Small intestine (tissue), 7 donors: ENCODE measurements around the gene VIPR2. TPM values are rescaled to one million over a fixed set of nuclear protein-coding genes. Genes with fewer than 3 reads are reported as not detected.

Source experiments
- DNase-seq, 2 donors: peaks; one replicate each; pipeline versions ENCODE4 v3.0.0 to v3.0.0-alpha.2; 2013
- FAIRE-seq: peaks from 2 replicates; lab custom pipeline; 2012; peaks lifted over from hg19 to GRCh38; lab: Jason Lieb, UNC
- H3K27ac ChIP-seq, 3 donors: one replicate each; pipeline ENCODE4 v1.5.1; 2013; ENCODE audit warnings: low read length in 2 of 3, mild to moderate bottlenecking in 2 of 3, control low read depth in 1 of 3, inconsistent platforms in 1 of 3, low read depth in 1 of 3, moderate library complexity in 1 of 3
- H3K27me3 ChIP-seq, 3 donors: one replicate each; pipeline ENCODE4 v1.6.1; 2013; ENCODE audit warnings: low read length in 3 of 3, inconsistent platforms in 1 of 3; ENCODE audit not compliant: control insufficient read depth in 3 of 3, insufficient read depth in 3 of 3
- H3K36me3 ChIP-seq, 3 donors: one replicate each; pipeline ENCODE4 v1.6.1; 2013; ENCODE audit warnings: low read length in 3 of 3, inconsistent platforms in 1 of 3, low read depth in 1 of 3, mild to moderate bottlenecking in 1 of 3, moderate library complexity in 1 of 3; ENCODE audit not compliant: control insufficient read depth in 3 of 3, insufficient read depth in 2 of 3
- H3K4me1 ChIP-seq, 3 donors: one replicate each; pipeline ENCODE4 v1.6.1; 2013; ENCODE audit warnings: low read length in 2 of 3, inconsistent platforms in 1 of 3, low read depth in 1 of 3, mild to moderate bottlenecking in 1 of 3, moderate library complexity in 1 of 3; ENCODE audit not compliant: control insufficient read depth in 3 of 3, insufficient read depth in 2 of 3
- H3K4me3 ChIP-seq, 3 donors: one replicate each; pipeline ENCODE4 v1.5.1; 2013; ENCODE audit warnings: low read length in 3 of 3, control low read depth in 1 of 3, inconsistent platforms in 1 of 3, low read depth in 1 of 3, mild to moderate bottlenecking in 1 of 3, moderate library complexity in 1 of 3
- H3K9me3 ChIP-seq, 2 donors: one replicate each; pipeline ENCODE4 v1.6.1; 2013; ENCODE audit warnings: low read depth in 1 of 2, low read length in 1 of 2; ENCODE audit not compliant: control insufficient read depth in 2 of 2, insufficient read depth in 1 of 2
- WGBS, 3 donors: extraction: QIAGEN DNeasy Blood & Tissue Kit; methylation state at CpG; one replicate each; pipeline ENCODE4 v1.1.7; 2013; 5-methylcytosine and 5-hydroxymethylcytosine counted together
- polyA plus RNA-seq, 4 donors: library from polyadenylated mRNA; stranded (reverse) in 3 of 4; unstranded in 1 of 4; fragments of 200-250 nt in 3 of 4; fragments of 120-200 nt in 1 of 4; gene quantifications; one replicate each; pipeline versions ENCODE4 v1.2.1 to v1.2.3, GENCODE V29; 2013
- donor health status: healthy with polysubstance abuse.
- donor health status: control.
- donor health status: control.
- donor health status: Bipolar disorder and iron deficiency.
- donor health status: healthy.

The VIPR2 gene
- polyA plus RNA-seq, 4 donors = 0.81 to 1.2 (median 0.97) TPM; not detected in 1

DNA sequence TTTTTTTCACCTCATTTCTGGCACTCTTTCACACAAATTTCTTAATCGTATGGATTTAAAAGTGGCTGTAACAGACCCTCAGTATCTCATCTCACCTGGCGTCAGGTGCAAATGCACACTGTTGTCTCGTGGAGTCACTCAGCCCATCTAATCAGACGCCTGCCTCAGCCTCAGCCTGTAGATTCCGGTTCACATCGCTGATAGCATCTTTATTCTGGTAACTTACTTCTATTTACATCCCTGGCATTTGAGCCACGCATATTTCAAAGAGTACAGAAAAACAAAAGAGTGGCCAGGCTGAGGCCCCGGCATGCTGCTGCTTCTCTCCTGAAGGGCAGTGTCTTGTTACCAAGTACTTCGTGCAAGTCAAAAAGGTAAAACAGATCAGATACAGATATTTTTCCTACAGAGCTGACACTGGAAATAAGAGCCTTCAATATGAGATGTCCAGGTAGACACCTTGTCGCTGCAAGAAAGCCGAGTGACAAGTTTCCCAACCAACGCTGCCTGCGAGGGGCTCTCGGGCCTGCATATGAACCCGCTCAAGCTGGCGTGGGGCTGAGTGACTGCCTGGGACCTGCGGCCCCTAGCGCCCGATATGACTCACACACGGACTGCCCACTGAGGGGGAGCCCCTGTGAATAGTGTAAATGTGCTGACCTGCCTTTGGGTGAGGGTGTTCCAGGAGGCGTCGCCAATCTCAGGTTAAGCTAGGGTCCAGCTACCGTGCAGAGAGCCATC lies 4.3 kb downstream of the VIPR2 start:
- 90 to 95% (median 91%) methylated on average over 23 of the region's 23 CpGs for WGBS, 3 donors
- DNase-seq (no peak), FAIRE-seq (no peak)
- Histone ChIP-seq H3K4me3 (no peak overlapping the region), H3K4me1 (peaks cover 0 to 9% (median under 1%) of the 10 kb centered on the region in 3 donors), H3K36me3 (peaks cover 0 to 3% (median 0%) of the 10 kb centered on the region in 3 donors), H3K9me3 (peaks cover 0 to 3% of the 10 kb centered on the region in 2 donors), H3K27me3 (peaks cover 6 to 24% (median 8%) of the 10 kb centered on the region in 3 donors), H3K27ac (no peak overlapping the region)

DNA sequence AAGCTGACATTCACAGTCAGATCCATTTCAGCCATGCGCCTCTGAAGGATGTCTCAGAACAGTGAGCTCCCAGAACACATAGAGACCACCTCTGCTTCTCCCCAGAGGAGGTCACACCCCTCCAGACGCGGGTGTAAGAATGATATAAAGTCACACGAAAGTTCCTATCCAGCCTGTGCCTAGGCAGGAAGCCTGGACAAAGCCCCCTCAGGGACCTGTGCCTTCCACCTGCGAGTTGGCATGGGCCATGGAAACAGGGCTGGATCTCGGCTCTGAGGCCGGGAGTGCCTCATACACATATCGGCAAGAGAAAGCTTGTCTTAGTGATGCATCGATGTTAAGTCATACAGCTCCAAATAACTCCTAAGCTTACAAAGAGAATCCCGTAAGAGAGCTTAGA lies 5.0 kb downstream of the VIPR2 start:
- Histone ChIP-seq H3K27ac (no peak overlapping the region), H3K9me3 (peaks cover 0 to 3% of the 10 kb centered on the region in 2 donors), H3K4me3 (no peak overlapping the region), H3K27me3 (peaks cover under 1 to 20% (median 8%) of the 10 kb centered on the region in 3 donors), H3K36me3 (peaks cover 0 to 3% (median 0%) of the 10 kb centered on the region in 3 donors), H3K4me1 (peaks cover 0 to 9% (median 0%) of the 10 kb centered on the region in 3 donors)
- DNase-seq (no peak), FAIRE-seq (no peak)
- WGBS, 3 donors = 86 to 90% (median 90%) methylated on average over 10 of the region's 10 CpGs

DNA sequence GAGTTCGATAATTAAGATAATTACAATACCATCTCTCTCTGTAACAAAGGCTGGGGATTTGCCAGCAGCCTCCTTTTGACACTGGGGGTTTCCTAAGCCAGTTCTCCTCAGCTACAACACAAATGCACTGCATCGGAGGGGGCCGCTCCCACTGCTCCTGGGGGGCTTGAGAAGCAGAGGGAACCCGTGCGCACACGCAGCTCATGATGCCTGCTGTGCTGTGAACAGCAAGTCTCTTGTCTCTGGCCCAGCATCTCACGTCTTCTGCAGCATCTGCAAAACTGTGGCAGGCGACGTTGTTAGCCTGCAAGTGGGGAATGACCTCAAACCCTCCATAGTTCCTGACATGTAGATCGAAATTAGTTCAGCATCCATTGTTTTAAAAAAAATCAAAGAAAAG lies 5.5 kb downstream of the VIPR2 start:
- DNase-seq (no peak), FAIRE-seq (no peak)
- no peak overlapping the region for H3K4me3 ChIP-seq
- peaks cover 0 to 16% (median 6%) of the 10 kb centered on the region in 3 donors for H3K27me3 ChIP-seq
- H3K9me3 ChIP-seq = peaks cover 0 to 3% of the 10 kb centered on the region in 2 donors
- peaks cover 0 to 9% (median 0%) of the 10 kb centered on the region in 3 donors for H3K4me1 ChIP-seq
- no peak overlapping the region for H3K27ac ChIP-seq
- peaks cover 0 to 3% (median 0%) of the 10 kb centered on the region in 3 donors for H3K36me3 ChIP-seq
- WGBS, 3 donors = 87 to 92% (median 88%) methylated on average over 10 of the region's 10 CpGs

DNA sequence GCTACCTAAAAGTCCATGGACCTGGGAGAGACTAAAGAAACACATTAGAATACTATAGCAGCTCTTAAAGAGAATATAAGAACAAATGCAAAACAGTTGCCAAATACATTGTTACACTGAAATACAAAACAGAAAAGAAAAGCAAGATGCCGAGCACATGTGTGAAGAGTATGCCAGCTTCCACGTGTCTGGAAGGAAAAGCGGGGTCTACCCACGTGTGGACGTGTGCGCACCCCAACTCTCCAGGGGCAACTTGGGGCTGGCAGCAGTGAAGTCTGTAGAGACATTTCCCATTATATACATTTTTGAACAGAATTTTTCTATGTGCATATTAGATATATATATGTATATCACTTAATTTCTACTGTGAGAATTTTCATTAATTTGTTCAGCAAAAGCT lies 6.2 kb downstream of the VIPR2 start:
- no peak overlapping the region for H3K27ac ChIP-seq

DNA sequence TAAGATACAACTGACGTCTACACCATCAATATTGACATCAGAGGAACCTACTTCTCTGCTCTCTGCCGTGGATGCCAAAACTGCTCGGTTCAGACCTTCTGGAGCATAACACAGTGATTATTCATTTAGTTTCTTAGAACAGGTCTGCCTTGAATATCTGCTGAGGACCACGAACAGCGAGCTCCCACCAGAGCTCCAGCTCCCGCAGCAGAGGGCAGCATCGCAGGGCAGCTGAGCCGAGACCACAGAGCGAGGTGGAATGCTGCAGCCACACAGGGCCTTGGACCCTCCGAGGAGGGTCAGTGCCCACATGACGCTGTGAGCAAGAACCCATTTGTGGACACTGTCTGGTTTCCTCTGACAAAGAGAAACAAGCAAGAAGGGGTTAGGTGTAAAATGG lies 6.8 kb downstream of the VIPR2 start:
- H3K27ac ChIP-seq = no peak overlapping the region
- peaks cover 0 to 3% of the 10 kb centered on the region in 2 donors for H3K9me3 ChIP-seq
- whole genome bisulfite sequencing, 3 donors = 78 to 89% (median 84%) methylated on average over 11 of the region's 11 CpGs
- peaks cover 0 to 3% (median 0%) of the 10 kb centered on the region in 3 donors for H3K36me3 ChIP-seq
- FAIRE-seq (no peak), DNase-seq (no peak)
- peaks cover 0 to 9% (median 0%) of the 10 kb centered on the region in 3 donors for H3K4me1 ChIP-seq
- peaks cover 0 to 3% (median 0%) of the 10 kb centered on the region in 3 donors for H3K27me3 ChIP-seq
- no peak overlapping the region for H3K4me3 ChIP-seq

More for the DNA sequence above, 6.2 kb downstream of the VIPR2 start:
- DNase-seq (no peak), FAIRE-seq (no peak)
- peaks cover 0 to 3% (median 0%) of the 10 kb centered on the region in 3 donors for H3K36me3 ChIP-seq
- H3K4me3 ChIP-seq = no peak overlapping the region
- H3K4me1 ChIP-seq = peaks cover 0 to 9% (median 0%) of the 10 kb centered on the region in 3 donors
- H3K27me3 ChIP-seq = peaks cover 0 to 9% (median 2%) of the 10 kb centered on the region in 3 donors
- peaks cover 0 to 3% of the 10 kb centered on the region in 2 donors for H3K9me3 ChIP-seq
- 90 to 95% (median 91%) methylated on average over 6 of the region's 6 CpGs for WGBS, 3 donors

DNA sequence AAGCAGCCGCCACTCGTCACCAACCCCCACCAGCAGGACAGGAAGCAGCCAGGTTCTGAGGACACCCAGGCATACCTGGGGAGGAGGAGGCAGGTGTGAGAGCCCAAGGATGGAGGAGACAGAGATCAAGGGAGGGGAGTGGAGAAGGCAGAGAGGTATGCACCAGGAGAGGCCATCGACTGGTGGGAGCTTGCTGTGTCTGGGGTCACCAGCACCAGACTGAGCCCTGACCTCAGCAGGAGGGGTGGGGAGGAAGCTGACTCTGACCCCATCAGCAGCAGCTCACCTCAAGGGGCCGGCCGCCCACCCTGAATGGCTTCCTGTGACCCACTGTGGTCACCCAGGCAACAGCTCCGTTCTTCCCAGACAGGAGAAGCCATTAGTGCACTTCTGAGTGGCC lies 7.8 kb downstream of the VIPR2 start:
- no peak for FAIRE-seq

DNA sequence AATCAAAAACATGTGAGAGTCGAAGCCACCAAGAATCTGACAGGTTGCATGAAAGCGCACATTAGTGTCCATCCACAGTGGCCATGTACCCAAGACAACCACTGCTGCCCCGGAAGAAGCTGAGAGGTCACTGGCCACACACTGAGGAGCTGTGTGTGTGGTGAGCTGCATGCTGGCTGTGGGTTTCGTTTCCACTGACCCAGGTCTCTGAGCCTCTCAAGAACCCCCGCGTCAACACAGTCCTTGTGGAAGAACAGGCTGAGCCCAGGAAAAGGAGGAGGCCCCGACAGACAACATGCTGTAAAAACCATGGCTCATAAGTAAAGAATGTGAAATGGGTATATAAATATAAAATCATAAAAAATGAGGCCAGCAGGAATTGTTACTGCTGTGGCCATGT lies 8.2 kb downstream of the VIPR2 start:
- peaks cover 0 to 3% of the 10 kb centered on the region in 2 donors for H3K9me3 ChIP-seq
- 72 to 77% (median 77%) methylated on average over 7 of the region's 7 CpGs for WGBS, 3 donors
- no peak overlapping the region for H3K4me3 ChIP-seq
- H3K4me1 ChIP-seq = peaks cover 0 to 4% (median 0%) of the 10 kb centered on the region in 3 donors
- DNase-seq (no peak), FAIRE-seq (no peak)
- peaks cover 0 to 3% (median 0%) of the 10 kb centered on the region in 3 donors for H3K36me3 ChIP-seq
- no peaks in the 10 kb centered on the region for H3K27me3 ChIP-seq
- H3K27ac ChIP-seq = no peak overlapping the region

More for the DNA sequence above, 7.8 kb downstream of the VIPR2 start:
- H3K9me3 ChIP-seq = peaks cover 0 to 3% of the 10 kb centered on the region in 2 donors
- no peaks in the 10 kb centered on the region for H3K27me3 ChIP-seq
- 49 to 56% (median 53%) methylated on average over 6 of the region's 6 CpGs for WGBS, 3 donors
- DNase-seq = no peak
- peaks cover 0 to 3% (median 0%) of the 10 kb centered on the region in 3 donors for H3K36me3 ChIP-seq
- H3K4me1 ChIP-seq = peaks cover 0 to 5% (median 0%) of the 10 kb centered on the region in 3 donors
- H3K4me3 ChIP-seq = no peak overlapping the region
- H3K27ac ChIP-seq = no peak overlapping the region

DNA sequence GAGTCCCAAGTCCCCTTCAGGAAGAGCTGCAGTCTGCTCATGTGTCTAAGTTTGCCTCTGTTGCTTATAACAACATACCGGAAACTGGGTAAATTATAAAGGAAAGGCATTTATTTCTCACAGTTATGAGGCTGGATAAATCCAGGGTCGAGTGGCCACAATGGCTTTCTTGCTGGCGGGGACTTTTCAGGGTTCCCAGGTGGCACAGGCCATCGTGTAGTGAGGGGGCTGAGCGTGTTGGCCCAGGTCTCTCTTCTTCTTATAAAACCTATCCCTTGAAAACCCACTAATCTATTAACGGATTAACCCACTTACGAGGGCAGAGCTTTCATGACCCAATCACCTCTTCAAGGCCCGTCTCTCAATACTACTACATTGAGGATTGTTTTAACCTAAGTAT lies 8.7 kb downstream of the VIPR2 start:
- Histone ChIP-seq H3K36me3 (peaks cover 0 to under 1% (median 0%) of the 10 kb centered on the region in 3 donors), H3K27ac (no peak overlapping the region), H3K9me3 (peaks cover 0 to 3% of the 10 kb centered on the region in 2 donors), H3K4me3 (no peak overlapping the region), H3K27me3 (no peaks in the 10 kb centered on the region), H3K4me1 (peaks cover 0 to under 1% (median 0%) of the 10 kb centered on the region in 3 donors)
- 79 to 92% (median 85%) methylated on average over 8 of the region's 8 CpGs for whole genome bisulfite sequencing, 3 donors
- FAIRE-seq (no peak), DNase-seq (no peak)
